Fibroblast of the conjunctiva (primary cell): Measurements from ENCODE around the gene ARR3.
"Not testable (repeated sequence)": the region's sequence is repeated elsewhere in the genome, so short reads cannot be mapped to it uniquely, and the experiment has no call there.

ENCODE experiments used
- DNase-seq: peaks from one replicate; pipeline ENCODE4 v3.0.0-alpha.2; 2010; ENCODE audit warnings: low read depth

Gene ARR3

GRCh38 chrX:70280573-70280972, 12.4 kb downstream of the ARR3 start:
- no peak for DNase-seq

- no peak for DNase-seq
These were observed 13.8 kb downstream of the ARR3 start, which contains the start of gene RAB41 for GRCh38 chrX:70281951-70282350. Gene RAB41, plus strand, starts transcription at chrX:70282172. Its CDS starts 46 bp downstream, at chrX:70282218.

- no peak for DNase-seq
These were observed 21.1 kb downstream of the ARR3 start for GRCh38 chrX:70289168-70289792.

- peak; percentile 61 for DNase-seq
These were observed 21.9 kb downstream of the ARR3 start, which contains the start of the genes KIF4A and PDZD11 for GRCh38 chrX:70289793-70290770. Gene KIF4A, plus strand, starts transcription at chrX:70290104. Its CDS starts 355 bp downstream, at chrX:70290459. Gene PDZD11, minus strand, starts transcription at chrX:70289927. Its CDS starts 586 bp downstream, at chrX:70289341.

- DNase-seq: no peak
These were observed 24.7 kb downstream of the ARR3 start for GRCh38 chrX:70292788-70293187.

GRCh38 chrX:70293621-70294020, 25.5 kb downstream of the ARR3 start:
- DNase-seq: no peak

DNA sequence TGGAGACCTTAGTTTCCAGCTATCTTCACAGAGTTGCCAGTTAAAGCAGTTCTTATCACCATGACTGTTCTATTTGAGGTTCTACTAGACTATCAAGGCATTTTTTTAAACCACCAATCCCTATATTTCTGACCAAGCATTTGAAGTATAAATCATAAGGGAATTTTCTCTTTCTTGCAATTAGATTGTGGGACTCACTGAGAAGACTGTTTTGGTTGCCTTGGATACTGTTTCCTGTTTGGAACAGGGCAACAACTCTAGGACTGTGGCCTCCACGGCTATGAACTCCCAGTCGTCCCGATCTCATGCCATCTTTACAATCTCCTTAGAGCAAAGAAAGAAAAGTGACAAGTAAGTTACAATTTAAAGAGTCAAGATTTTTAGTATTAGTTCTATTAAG, 33.6 kb downstream of the ARR3 start:
- no peak for DNase-seq

DNA sequence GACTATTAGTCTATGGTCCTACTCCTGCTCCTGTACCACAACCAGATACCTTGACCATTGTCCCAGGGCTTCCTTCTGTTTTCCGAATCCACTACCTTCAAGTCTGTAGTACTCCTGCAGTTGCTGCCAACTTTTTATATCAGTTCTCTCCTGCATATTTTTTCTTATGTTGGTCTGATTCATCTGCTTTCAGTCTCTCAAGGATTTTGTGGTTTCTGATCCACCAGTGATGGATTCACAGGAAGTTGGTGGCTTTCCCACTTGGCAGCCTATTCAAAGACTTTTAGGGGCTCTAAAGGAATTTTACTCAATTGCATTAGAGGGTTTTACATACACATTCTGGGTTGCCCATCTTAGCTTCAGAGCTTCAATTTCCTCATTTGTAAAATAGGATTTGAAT, 45.4 kb downstream of the ARR3 start:
- no peak for DNase-seq

DNA sequence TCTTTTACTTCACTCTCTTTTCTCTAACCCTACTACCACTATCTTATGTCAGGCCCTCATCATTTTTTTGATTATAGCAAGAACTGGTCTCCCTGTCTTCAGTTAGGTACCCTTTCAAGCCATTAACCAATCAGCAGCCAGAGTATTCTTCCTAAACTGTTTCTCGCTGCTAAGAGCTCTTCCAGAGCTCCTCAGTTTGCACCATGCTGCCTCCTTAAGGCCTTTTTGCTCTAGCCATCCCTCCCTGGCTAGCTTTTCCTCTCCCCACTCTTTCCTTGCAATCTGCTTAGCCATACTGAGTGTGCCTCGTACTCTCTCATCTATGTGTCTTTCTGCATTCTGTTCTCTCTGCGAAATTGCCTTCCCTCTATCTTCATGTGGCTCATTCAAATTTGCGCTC, 54.6 kb downstream of the ARR3 start:
- no peak for DNase-seq

DNA sequence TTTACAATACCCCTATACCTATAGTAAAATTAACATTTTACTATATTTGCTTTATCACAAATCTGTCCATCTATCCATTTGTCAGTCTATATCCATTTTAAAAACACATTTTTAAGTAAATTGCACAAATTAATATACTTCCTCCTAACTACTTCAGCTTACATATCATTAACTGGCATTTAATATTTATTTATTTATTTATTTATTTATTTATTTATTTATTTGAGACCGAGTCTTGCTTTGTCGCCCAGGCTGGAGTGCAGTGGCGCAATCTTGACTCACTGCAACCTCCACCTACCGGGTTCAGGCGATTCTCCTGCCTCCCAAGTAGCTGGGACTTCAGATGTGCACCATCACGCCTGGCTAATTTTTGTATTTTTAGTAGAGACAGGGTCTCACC, 55.5 kb downstream of the ARR3 start:
- not testable (repeated sequence) for DNase-seq

- DNase-seq: no peak
These were observed 56.2 kb downstream of the ARR3 start for GRCh38 chrX:70324326-70324725.

GRCh38 chrX:70331161-70331560, 63.0 kb downstream of the ARR3 start:
- no peak for DNase-seq
